Measurements from ENCODE around the gene WDR6.

WDR6 gene

DNA sequence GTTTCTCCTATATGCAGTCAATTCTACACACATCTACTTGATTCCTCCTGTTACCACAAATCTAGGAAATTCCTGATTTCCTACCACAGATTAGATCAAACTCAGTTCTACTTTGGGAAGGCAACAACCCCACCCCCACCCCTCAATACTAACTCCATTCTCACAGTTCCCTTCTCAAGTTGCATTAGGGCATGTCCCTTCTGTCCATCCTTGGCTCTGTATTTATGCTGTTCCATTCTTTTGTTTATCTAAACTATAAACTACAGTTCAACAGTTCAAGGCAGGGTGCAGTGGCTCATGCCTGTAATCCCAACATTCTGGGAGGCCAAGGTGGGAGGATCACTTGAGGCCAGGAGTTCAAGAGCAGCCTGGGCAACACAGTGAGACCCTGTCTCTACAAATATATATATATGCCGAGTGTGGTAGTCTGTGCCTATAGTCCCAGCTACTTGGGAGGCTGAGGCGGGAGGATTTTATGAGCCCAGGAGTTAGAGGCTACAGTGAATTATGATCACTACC lies 47.2 kb downstream of the WDR6 start:
- Histone ChIP-seq H3K9me3 (ENCODE audit: control insufficient read depth, low read depth, low read length) (no peaks in the 10 kb centered on the region), H3K4me1 (ENCODE audit: control insufficient read depth, low read depth, low read length) (no peaks in the 10 kb centered on the region), H3K4me3 (ENCODE audit: low read length) (no peak overlapping the region), H3K36me3 (ENCODE audit: control insufficient read depth, low read depth, low read length) (peaks cover 46% of the 10 kb centered on the region), H3K27me3 (ENCODE audit: control insufficient read depth, insufficient read depth, low read length) (no peaks in the 10 kb centered on the region), H3K9ac (ENCODE audit: low read length) (no peak overlapping the region), H3K27ac (ENCODE audit: low read length) (no peak overlapping the region)

DNA sequence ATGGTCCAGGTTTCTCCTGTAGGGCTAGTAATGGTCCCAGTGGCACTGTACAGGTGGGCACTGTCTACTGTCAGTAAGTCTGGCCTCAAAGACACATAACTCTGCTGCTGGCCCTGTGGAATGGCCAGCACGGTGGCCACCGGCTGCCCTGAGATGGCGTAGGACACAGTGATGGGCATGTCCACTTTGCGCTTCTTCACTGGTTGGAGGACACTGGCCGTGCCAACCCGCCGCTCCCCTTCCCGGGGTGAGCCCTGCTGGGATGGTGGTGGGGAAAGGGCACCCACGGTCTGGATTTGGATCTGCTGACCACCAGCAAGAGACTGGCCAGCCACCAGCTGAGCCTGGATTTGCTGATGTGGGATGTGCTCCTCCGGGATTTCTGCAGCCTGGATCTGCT lies 50.1 kb downstream of the WDR6 start:
- H3K27ac ChIP-seq (ENCODE audit: low read length), result no peak overlapping the region
- no peak overlapping the region for H3K4me3 ChIP-seq (ENCODE audit: low read length)
- peaks cover 52% of the 10 kb centered on the region for H3K36me3 ChIP-seq (ENCODE audit: control insufficient read depth, low read depth, low read length)
- no peak overlapping the region for H3K9ac ChIP-seq (ENCODE audit: low read length)
- no peaks in the 10 kb centered on the region for H3K27me3 ChIP-seq (ENCODE audit: control insufficient read depth, insufficient read depth, low read length)
- H3K9me3 ChIP-seq (ENCODE audit: control insufficient read depth, low read depth, low read length), result no peaks in the 10 kb centered on the region
- H3K4me1 ChIP-seq (ENCODE audit: control insufficient read depth, low read depth, low read length), result no peaks in the 10 kb centered on the region

DNA sequence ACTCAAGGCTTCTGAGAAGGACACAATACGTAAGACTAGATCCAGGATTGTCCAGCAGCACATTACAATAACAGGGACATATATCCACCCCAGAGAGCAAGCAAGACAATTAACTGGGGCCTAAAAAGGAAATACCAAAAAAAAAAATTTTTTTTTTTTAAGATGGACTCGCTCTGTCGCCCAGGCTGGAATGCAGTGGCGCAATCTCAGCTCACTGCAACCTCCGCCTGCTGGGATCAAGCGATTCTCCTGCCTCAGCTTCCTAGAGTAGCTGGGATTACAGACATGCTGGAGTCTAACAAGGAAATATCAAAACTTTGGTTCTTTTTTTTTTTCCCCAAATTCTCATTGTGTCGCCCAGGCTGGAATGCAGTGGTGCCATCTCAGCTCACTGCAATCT lies 50.8 kb downstream of the WDR6 start:
- Histone ChIP-seq H3K9me3 (ENCODE audit: control insufficient read depth, low read depth, low read length) (no peaks in the 10 kb centered on the region), H3K4me1 (ENCODE audit: control insufficient read depth, low read depth, low read length) (no peaks in the 10 kb centered on the region), H3K9ac (ENCODE audit: low read length) (no peak overlapping the region), H3K36me3 (ENCODE audit: control insufficient read depth, low read depth, low read length) (peaks cover 52% of the 10 kb centered on the region), H3K27me3 (ENCODE audit: control insufficient read depth, insufficient read depth, low read length) (no peaks in the 10 kb centered on the region), H3K4me3 (ENCODE audit: low read length) (no peak overlapping the region), H3K27ac (ENCODE audit: low read length) (no peak overlapping the region)
